Measurements from ENCODE around the gene PDIA4.

DNA sequence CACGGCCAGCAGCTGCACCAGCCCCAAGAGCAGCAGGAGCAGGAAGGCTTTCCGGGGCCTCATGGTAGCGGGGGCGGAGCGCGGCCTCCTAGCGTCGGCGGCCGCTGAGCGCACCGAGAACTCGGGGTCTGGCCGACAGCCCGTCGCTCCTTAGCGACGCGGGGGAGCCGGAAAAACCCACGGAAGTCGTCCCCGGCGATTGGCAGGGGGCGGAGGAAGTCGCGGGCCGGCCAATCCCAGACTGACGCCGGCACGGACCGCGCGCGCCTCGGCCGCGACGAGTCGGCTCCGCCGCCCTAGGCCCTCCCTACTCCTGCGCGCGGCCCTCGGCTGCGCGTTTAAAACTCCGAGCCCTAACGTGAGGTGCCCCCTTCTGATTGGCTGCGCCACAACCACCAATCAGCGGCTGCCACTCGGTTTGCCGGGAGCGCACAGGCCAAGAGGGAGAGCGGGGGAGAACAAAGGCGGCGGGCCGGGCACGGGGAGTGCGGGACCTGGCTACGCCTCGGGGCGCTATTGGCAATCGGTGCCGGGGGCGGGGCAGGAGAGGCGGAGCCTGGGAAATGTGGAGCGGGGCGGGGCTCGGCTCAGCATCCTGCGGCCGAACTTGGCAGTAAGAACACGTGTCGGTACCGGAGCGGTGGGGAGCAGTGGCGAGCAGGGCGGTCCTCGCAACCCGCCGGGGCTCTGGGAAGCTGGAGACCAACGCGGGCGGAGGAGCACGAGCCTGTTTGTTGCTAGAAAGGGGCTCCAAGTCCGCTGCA is at the start of gene PDIA4:
- peak in 1 of 2 donors; percentile 48 for TF ChIP-seq POLR2A (IDR thresholded peaks at IDR 0.05)
- TF ChIP-seq, protein P1, sequence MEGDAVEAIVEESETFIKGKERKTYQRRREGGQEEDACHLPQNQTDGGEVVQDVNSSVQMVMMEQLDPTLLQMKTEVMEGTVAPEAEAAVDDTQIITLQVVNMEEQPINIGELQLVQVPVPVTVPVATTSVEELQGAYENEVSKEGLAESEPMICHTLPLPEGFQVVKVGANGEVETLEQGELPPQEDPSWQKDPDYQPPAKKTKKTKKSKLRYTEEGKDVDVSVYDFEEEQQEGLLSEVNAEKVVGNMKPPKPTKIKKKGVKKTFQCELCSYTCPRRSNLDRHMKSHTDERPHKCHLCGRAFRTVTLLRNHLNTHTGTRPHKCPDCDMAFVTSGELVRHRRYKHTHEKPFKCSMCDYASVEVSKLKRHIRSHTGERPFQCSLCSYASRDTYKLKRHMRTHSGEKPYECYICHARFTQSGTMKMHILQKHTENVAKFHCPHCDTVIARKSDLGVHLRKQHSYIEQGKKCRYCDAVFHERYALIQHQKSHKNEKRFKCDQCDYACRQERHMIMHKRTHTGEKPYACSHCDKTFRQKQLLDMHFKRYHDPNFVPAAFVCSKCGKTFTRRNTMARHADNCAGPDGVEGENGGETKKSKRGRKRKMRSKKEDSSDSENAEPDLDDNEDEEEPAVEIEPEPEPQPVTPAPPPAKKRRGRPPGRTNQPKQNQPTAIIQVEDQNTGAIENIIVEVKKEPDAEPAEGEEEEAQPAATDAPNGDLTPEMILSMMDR (IDR thresholded peaks at IDR 0.05) = peak in 1 of 3 experiments; percentile 20

Data from vagina (tissue), 2 donors.